HG02588 (cell line): ENCODE results near the gene SYTL4.

ENCODE experiments used
- ATAC-seq: cut with Tn5 transposase; IDR thresholded peaks from one replicate; pipeline ENCODE4 v1.9.1; 2021; ENCODE audit warnings: mild to moderate bottlenecking, moderate library complexity; ENCODE audit not compliant: unreplicated experiment

Gene SYTL4

DNA sequence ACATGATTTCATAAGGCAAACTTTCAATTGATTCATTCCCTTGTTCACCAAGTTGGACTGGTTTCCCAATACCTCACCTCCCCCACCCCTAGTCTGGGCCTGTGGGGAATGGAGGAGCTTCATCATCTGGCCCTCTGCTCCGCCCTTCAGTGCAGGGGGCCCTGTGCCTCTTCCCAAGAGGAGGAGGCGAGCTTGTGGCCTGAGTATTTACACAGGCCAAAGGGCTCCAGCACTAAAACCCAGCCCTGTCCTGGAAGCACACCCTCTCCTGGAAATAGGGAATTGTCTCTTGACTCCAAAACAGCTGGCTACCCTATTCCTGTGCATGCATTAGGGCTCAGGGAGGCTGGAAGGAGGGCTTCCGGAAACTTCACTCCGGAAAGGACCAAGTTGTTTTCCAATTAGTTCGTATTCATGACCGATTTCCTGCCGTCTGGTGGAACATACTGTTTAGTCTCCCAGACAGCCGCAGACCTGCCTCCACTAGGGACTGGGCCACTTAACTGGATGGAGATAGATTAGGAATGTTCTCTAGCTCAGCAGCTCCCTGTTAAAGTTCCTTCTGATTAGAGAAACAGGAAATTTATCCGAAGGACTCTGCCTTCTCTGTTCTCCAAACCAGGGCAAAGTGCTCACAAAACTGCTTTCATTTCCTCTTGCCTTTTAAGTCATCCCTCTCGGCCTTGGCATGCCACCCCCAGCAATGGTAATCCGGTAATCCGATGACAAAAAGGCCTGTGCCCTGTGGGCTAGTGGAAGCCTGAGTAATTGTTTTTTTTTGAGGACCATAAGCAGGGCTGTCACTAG lies 82.2 kb downstream of the SYTL4 start:
- ATAC-seq, result no peak

DNA sequence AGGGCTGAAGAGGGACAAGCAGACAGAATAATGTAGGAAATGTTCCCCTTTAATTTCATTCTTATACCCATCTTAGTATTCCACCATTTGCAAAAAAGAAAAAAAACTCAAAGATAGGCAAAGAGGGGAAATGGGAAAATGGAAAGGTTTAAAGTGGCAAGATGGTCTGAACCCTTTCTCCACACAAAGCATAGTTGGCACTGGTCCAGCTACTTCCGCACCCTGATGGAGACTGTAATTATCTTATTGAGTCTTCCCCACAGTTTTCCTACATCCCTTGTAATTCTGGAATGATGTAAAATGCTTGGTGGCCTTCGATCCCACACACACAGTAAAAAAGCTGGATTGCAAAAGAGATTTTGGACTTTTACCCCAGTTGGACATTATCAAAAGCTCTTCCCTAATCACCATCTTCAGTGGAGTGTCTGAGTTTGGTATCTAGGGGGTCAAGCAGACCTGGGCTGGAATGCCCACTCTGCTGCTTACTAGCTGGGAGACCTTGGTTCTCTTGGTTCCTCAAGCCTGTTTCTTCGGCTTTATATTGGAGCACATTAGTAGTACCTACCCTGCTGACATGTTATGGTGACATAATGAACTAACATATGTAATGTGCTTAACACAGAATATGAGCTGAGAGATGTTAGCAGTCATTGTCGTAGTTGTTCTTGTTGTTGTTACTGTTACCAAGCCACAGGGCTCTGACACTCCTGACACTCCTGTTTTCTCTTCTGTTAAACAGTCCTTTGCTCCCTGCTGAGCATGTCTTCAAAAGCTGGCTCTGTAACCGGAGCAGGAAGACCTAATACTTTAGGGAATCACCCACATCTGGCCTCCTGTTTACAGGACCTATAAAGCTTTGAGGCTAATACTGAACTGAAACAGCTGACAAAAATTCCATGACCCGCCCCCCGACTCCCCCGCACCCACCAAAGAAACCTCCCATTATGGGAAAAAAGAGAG lies 83.2 kb downstream of the SYTL4 start:
- no peak for ATAC-seq

DNA sequence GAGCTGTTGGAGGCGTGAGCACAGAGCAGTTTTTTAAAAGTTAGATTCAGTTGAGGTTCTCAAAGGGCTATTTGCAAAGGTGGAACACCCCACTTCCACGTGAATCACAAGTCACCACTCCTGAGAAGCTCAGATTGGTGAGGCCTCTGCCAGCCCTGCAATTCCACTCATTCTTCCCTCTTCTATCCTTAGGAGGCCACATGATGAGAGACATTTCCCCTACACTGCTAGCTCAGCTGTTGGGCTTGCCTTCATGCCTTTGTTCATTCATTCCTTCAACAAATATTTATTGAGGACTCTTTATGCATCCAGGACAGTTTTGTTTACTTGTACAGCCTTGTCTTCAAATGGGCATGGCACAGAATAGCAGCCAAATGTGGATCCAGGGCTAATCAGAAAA lies 84.2 kb downstream of the SYTL4 start:
- ATAC-seq, result no peak

DNA sequence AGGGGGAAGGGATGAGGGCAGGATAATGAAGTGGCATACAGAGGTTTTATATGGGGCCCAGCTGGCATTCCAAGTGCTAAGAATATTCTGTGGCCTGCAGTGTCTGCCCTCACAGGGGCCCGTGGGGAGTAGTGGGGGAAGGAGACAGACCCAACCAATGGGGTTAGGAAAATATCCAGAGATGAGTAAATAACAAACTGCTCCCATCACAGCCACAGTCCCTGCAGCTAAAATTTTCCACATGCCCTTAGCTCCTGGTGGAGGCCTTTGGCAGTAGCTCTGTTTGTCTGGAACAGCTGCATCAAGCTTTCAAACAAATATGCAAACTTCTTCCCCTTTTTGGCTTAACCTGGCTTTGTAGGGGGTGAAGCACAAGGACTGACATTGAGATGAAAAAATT lies 84.8 kb downstream of the SYTL4 start:
- no peak for ATAC-seq

DNA sequence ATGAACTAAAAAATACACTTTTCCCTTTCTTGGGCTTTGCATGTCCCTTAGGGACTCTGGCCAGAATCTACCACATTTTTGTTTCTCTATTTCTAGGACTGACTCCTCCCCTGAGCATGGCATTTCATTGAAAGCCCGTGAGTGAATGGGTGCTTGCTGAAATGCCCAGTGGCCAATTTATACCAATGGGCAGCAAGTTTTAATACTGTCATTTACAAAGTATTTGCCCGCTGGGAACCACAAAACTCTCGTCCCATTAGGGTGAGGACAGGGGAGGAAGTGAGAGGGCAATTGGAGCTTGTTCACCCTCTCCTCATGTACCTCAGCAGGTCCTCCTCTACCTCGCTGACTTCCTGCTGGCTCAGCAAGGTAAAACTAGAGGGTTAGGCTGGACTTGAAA lies 86.8 kb downstream of the SYTL4 start:
- no peak for ATAC-seq

DNA sequence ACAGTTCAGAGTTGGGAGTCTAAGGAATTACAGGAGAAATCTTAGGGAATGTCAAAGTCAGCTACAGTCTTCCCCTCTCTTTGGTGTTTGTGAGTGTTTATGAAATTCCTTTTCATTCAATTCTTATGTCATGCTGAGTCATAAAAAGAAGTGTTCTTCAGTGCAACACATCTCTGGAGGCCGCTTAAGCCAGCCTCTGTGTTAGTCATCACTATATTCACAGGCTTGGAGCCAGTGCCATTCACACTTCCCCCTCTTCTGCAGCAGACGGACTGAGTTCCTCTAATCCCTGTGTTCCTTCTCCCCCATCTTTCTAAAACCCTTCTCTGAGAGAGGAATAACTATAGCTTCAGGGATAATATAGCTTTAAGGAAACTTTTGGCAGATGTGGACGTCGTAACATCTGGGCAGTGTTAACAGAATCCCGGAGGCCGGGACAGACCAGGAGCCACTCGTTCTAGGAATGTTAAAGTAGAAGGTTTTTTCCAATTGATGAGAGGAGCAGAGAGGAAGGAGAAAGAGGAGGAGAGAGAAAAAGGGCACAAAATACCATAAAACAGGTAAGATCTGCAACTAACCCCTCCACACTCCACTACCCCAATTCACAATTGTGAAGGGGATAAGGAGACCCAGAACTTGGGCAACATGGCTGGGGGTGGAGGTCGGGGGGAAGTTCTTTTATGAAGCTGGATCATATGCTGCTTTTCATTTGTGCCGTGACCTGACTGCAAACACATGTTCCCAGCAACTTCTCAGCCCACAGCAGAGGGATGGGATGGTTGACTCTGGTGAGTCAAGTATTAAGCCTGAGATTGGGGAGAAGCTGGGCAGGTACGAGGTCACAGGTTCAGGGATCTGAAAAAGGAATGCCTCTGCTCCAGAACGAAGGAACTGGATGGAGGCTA lies 87.7 kb downstream of the SYTL4 start, which contains the start of gene SRPX2:
SRPX2 (plus strand) TSS at position 244 of the 905 bp plus-strand sequence. CDS start 2,124 bp downstream, outside the sequence.
- ATAC-seq, result no peak

DNA sequence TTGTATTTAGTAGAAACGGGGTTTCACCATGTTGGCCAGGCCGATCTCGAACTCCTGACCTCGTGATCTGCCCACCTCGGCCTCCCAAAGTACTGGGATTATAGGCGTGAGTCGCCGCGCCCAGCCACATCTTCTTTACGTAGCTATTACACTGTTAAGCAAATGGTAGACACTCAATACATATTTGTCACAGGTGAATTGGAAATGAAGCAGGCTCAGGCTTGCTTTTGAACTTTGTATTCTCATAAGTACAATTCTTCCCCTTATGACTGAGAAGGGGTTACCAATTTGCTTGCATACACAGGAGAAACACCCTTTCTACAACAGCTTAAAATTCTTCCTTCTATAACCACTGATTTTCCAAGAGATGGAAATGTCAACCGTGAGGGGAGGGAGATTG lies 88.7 kb downstream of the SYTL4 start:
- ATAC-seq, result no peak

DNA sequence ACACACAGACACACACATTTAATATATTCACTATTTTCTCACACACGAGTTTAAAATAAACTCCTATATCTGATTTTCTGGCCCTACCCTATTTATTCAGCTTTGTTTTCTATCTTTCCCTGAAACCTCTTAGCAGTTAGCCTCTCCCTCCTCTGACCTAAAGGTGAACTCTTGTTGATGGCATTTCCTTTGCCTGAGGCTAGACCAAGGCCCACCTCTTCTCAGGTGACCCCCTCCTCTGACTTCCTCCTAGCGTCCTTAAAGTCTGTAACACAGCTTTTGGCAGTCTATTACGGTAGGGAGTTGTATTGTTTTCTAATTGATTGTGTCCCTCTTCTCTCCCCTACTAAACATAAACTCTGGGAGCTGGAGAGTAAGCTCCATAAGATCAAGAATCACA lies 89.6 kb downstream of the SYTL4 start:
- no peak for ATAC-seq

DNA sequence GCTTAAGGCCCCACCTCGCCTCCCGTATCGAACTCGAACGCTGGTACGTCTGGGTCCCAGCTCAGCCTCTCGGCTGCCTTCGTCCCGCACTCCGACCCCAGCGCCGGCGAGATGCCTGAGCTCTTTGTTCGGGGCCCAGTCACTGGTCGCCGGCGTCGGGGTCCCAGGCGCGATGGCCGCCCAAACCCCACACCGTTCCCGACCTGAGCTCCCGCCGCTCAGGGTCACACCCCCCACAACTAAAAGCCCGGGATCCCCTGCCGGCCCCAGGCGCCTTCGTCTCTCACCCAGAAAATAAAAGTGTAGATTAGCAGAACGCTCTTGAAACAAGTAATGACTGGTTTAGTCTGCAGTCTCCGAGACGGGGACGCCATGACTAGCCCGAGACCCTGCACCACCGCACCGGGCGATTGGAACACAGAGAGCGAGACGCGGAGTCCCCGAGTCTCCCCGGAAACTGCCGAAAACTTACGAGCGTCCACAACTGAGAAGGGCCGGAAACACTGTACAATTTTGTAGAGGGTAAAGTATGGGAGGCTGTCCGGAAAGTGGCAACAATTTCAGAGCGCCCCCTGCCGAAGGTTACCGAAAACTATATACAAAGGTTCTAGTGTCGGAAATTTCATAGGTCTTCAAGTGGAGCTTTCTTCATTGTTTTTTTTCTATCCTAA lies 95.5 kb downstream of the SYTL4 start, which contains the start of gene TSPAN6:
TSPAN6 (minus strand) TSS at position 486 of the 671 bp plus-strand sequence; CDS start at position 374, 112 bp downstream.
- ATAC-seq, result no peak

DNA sequence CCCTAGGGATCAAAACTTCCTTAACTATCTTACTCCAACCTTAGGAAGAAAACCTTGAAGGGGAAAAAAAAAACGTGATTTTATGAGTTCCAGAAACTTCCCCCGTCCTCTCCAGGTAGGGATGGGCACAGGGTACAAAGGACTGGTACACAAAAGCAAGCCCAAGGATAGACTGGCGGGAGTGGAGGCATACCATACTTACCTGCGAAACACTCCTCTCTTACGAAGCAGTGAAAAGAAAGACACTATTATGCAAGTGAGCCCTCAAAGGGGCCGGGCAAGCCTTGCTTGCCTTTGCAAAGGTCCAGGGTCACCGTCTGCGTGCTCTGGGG lies 96.0 kb downstream of the SYTL4 start:
- ATAC-seq, result no peak

DNA sequence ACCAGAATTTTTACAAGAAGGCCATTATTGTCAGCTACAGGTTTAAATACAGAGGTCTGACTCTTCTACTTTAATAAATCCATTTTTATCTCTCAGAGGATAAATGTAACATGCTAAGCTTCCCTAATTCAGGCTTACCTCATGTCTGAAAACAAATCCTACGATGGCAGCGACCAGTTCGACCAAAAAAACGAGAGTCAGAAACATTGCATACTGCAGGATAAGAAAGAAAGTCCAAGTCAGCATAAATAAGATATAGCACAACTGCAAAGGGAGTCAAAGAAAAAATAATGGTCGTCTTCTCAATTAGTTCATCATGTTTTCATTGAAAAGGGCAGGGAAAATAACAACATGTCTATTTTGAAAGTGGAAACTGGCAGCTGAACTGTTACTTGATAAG lies 96.9 kb downstream of the SYTL4 start:
- no peak for ATAC-seq

DNA sequence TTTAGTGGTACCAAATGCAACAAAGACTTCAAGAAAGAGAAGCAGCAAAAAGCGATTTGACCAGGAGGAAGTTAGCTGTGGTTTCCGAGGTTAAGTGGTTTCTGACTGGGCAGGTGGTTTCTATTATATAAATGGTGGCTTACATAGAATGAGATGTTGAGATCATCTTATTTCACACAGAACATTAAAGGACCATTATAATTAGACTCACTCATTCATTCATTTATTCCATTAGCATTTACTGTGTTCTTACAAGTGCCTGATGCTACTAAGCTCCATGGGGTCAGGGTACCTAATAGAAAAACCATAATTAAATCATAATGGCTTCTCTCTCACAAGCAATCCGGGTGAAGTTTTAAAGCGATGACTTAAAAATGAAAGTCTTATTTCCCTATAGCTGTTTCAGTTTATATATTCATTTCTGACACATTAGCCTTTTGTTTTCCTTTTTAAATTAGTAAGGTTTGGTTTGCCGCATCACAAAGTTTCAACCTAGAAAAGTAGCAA lies 105.9 kb downstream of the SYTL4 start:
- peak; percentile 98 for ATAC-seq
